AG04450 (cell line): Measurements from ENCODE around the gene TRIM47. TPM values are rescaled to one million over a fixed set of nuclear protein-coding genes. Genes with fewer than 3 reads are reported as not detected.

Experiments
- CTCF ChIA-PET: fragments of 300-600, 350-600 bp; formaldehyde crosslinking; extraction: SDS; loops from one replicate; lab custom pipeline; 2022; ENCODE audit warnings: antibody characterized with exemption, inconsistent platforms; lab: Charles Lee
- POLR2A ChIA-PET: fragments of 350-600 bp; formaldehyde crosslinking; extraction: SDS; loops from one replicate; lab custom pipeline; 2021; ENCODE audit warnings: antibody characterized with exemption, inconsistent platforms; lab: Yijun Ruan, JAX
- DNase-seq: peaks from one replicate; pipeline ENCODE4 v3.0.0-alpha.2; 2011; ENCODE audit warnings: low read depth, low spot score
- H3K27ac ChIP-seq: one replicate; pipeline ENCODE4 v1.5.1; 2012; ENCODE audit warnings: low read depth, low read length, control low read depth
- H3K27me3 ChIP-seq: one replicate; pipeline ENCODE4 v1.6.0; 2012; ENCODE audit warnings: low read length; ENCODE audit not compliant: control insufficient read depth, insufficient read depth
- H3K4me3 ChIP-seq: 2 replicates; pipeline ENCODE4 v1.5.1; 2011; ENCODE audit warnings: mild to moderate bottlenecking, low read depth, low read length, control low read depth
- H3K9me3 ChIP-seq: 2 replicates; pipeline ENCODE4 v1.5.1; 2012; ENCODE audit warnings: low read length; ENCODE audit not compliant: control insufficient read depth, insufficient read depth
- CTCF ChIP-seq: IDR thresholded peaks from 2 replicates; pipeline ENCODE4 v1.5.1; 2011; ENCODE audit warnings: low read depth, low read length, control low read depth, inconsistent platforms
- polyA plus RNA-seq: library from polyadenylated mRNA; depleted of rRNA; stranded (reverse); fragments of >200 nt; gene quantifications from 2 replicates; pipeline ENCODE4 v1.2.3, GENCODE V29; 2011

Gene TRIM47
- polyA plus RNA-seq, 1 experiment = 5.7 TPM

- H3K4me3 ChIP-seq = no peak overlapping the region
- DNase-seq = no peak
- peak overlapping the region; percentile 89 for H3K27ac ChIP-seq
- H3K9me3 ChIP-seq = no peaks in the 10 kb centered on the region; the same call in 1 of the 2 replicates
- peaks cover 3% of the 10 kb centered on the region for H3K27me3 ChIP-seq
- no peak for TF ChIP-seq CTCF
- ChIA-PET CTCF (interaction anchor here (0.6 kb wide), 1 partner anchor 20 kb away, joined by 3 read pairs; no protein-coding TSS in a partner anchor), POLR2A (interaction anchor here (0.8 kb wide), 1 partner anchor 20 kb away, joined by 4 read pairs; no protein-coding TSS in a partner anchor)
Measured at GRCh38 chr17:75875940-75876189, 2.5 kb downstream of the TRIM47 start.

DNA sequence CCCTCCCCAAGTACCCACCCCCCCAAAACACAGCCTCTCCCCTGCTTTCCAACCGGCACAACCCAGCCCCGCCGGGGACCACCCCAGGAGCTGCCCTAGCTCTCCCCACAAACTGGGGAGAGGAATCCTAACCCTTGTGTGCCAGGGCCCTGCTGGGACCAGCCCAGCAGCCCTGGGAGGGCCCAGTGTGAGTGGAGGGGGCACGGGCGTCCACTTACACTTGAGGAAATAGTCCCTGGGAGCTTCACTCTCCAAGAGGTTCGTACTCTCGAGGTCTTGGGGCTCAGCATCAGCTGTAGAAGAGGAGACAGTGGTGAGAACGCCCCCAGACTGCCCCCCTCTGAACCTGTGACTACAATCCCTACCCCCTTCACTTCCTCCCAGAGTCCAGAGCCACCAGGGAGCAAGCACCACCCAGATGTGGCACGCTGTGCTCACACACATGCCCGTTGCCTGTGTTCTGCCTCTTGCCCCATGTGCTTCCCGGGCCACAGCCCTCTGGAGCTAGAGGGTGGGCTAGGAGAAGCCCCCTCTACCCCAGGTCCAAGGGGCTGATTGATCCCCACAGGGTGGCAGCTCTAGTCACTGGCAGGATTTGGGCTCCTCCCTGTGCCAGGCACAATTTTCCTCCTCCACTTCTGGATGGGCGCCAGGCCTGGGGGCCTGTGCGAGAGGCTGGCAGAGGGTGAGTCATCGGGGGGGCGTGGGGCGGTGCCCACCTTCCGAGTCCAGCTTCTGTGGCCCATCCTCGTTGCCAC is 3.0 kb downstream of the TRIM47 start:
- CTCF ChIA-PET = interaction anchor here (0.6 kb wide), 1 partner anchor 20 kb away, joined by 3 read pairs; no protein-coding TSS in a partner anchor
- H3K27me3 ChIP-seq = no peaks in the 10 kb centered on the region
- DNase-seq = no peak
- no peaks in the 10 kb centered on the region; the same call in 1 of the 2 replicates for H3K9me3 ChIP-seq
- no peak overlapping the region for H3K4me3 ChIP-seq
- no peak for TF ChIP-seq CTCF
- no peak overlapping the region for H3K27ac ChIP-seq
- POLR2A ChIA-PET = interaction anchor here (0.8 kb wide), 1 partner anchor 20 kb away, joined by 4 read pairs; no protein-coding TSS in a partner anchor

DNA sequence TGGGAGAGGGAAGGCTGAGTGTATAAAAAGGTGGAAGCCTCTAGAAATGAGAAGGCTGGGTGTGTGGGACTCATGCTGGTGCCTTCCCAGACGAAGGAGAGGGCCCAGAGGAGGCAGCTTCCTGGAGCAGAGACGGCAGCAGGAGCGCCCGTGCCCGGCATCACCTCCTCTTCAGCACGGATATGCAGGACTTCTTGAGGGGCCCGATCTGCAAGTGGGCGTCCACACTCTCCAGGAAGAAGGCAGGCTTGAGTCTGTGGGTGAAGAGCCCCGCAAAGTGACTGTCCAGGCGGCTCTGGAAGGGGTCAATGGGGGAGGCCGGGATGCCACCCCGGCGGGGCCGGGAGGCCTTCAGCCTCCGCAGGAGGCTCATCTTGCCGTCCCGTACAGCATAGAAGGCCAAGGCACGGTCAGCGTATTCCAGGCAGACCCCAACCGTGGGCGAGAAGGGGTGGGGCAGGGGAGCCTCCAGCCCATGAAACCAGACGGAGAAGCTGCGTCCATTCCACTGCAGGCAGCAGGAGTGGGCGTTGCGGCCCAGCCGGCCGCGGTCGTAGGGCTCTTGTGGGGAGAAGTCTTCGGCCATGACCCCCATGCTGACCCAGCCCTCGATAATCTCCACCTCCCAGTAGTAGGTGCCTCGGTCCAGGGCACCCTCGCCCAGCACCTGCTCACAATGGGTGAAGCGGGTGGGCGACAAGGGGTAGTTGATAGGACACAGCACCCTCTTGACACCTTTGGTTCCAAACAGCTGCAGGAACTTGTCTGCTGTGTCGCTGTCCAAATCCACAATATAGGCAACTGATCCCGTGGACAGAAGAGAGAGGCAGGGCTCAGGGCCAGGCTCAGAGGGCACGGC is 3.8 kb downstream of the TRIM47 start:
- ChIA-PET CTCF (no interaction called here), POLR2A (interaction anchor here (0.8 kb wide), 1 partner anchor 95 kb away, joined by 5 read pairs; no protein-coding TSS in a partner anchor)
- no peak overlapping the region for H3K4me3 ChIP-seq
- no peak overlapping the region for H3K27ac ChIP-seq
- no peak for TF ChIP-seq CTCF
- no peaks in the 10 kb centered on the region for H3K27me3 ChIP-seq
- DNase-seq = no peak
- H3K9me3 ChIP-seq = no peaks in the 10 kb centered on the region; the same call in 1 of the 2 replicates

GRCh38 chr17:75873587-75874322 is 4.6 kb downstream of the TRIM47 start:
- H3K9me3 ChIP-seq = no peaks in the 10 kb centered on the region; the same call in 1 of the 2 replicates
- CTCF ChIA-PET = interaction anchor here (1.5 kb wide), 1 partner anchor 31 kb away, joined by 3 read pairs; the partner anchor contains the start of gene MRPL38
- no peak for DNase-seq
- H3K27me3 ChIP-seq = no peaks in the 10 kb centered on the region
- H3K27ac ChIP-seq = no peak overlapping the region
- no peak overlapping the region for H3K4me3 ChIP-seq
- POLR2A ChIA-PET = interaction anchor here (0.8 to 1.3 kb wide), 2 partner anchors 9 to 94 kb away, joined by 5 to 7 read pairs; no protein-coding TSS in a partner anchor
- no peak for TF ChIP-seq CTCF
